ENCODE measurements around the gene HS1BP3.

- TF ChIP-seq CTCF (IDR thresholded peaks at IDR 0.05) (no peak), POLR2AphosphoS5 (IDR thresholded peaks at IDR 0.05) (no peak)
Observed at GRCh38 chr2:20583425-20583881, 67.4 kb downstream of the HS1BP3 start.
